K562 (cell line): ENCODE results near the gene B4GALNT4. TPM values are rescaled to one million over a fixed set of nuclear protein-coding genes. Genes with fewer than 3 reads are reported as not detected.
A peak's percentile ranks its signal among the peaks of the same experiment; 100 is the strongest.

Source experiments
- CGGBP1 ChIP-seq: fragments of 250-450 bp; sonication (Bioruptor Pico); IDR thresholded peaks from 2 replicates; pipeline ENCODE4 v1.9.0; 2021; ENCODE audit warnings: mild to moderate bottlenecking
- CHD4 ChIP-seq: fragments of 200-600 bp; sonication (generic); IDR thresholded peaks from 3 replicates; pipeline ENCODE4 v1.6.1; 2012; ENCODE audit warnings: low read depth, mild to moderate bottlenecking, mixed read lengths, low read length, inconsistent platforms; ENCODE audit not compliant: insufficient read depth, insufficient replicate concordance, poor library complexity, severe bottlenecking
- FOXP1 ChIP-seq: sonication (generic); formaldehyde crosslinking; IDR thresholded peaks from 2 replicates; pipeline ENCODE4 v1.8.0; 2022; ENCODE audit warnings: mild to moderate bottlenecking, missing genetic modification reagents
- IRF1 ChIP-seq: sonication (generic); formaldehyde crosslinking; IDR thresholded peaks from 2 replicates; pipeline ENCODE4 v1.8.0; 2022; ENCODE audit warnings: missing genetic modification reagents, mild to moderate bottlenecking, borderline replicate concordance
- MAX ChIP-seq: sonication (generic); formaldehyde crosslinking; IDR thresholded peaks from 2 replicates; pipeline ENCODE4 v1.9.0; 2022; ENCODE audit warnings: mild to moderate bottlenecking, missing genetic modification reagents
- NCOA6 ChIP-seq: fragments of 450-650 bp; IDR thresholded peaks from 2 replicates; pipeline ENCODE4 v1.6.1; 2017; ENCODE audit warnings: mild to moderate bottlenecking
- NR2C1 ChIP-seq, 2 experiments: fragments of 450-650 bp; IDR thresholded peaks; 2 replicates each; pipeline ENCODE4 v1.6.1; 2017; ENCODE audit warnings: mild to moderate bottlenecking in 2 of 2, antibody characterized with exemption in 1 of 2, inconsistent platforms in 1 of 2, missing compliant biosample characterization in 1 of 2, missing genetic modification characterization in 1 of 2
- PCBP1 ChIP-seq: fragments of 200-400 bp; formaldehyde crosslinking; IDR thresholded peaks from 2 replicates; pipeline ENCODE4 v1.6.1; 2018; ENCODE audit warnings: mild to moderate bottlenecking, low read depth, low read length; ENCODE audit not compliant: poor library complexity, severe bottlenecking
- RHOXF2B ChIP-seq: fragments of 250-450 bp; sonication (Bioruptor Pico); conservative IDR thresholded peaks from 2 replicates; pipeline ENCODE4 v1.5.1; 2021
- SAFB2 ChIP-seq: fragments of 200-400 bp; formaldehyde crosslinking; IDR thresholded peaks from 2 replicates; pipeline ENCODE4 v1.6.1; 2018; ENCODE audit warnings: borderline replicate concordance, low read length, low read depth, moderate library complexity; ENCODE audit not compliant: severe bottlenecking
- SRF ChIP-seq, 2 experiments: fragments of 250-450, 450-650 bp in 1 of 2; sonication (Bioruptor Pico) in 1 of 2; sonication (generic) in 1 of 2; formaldehyde crosslinking; IDR thresholded peaks; 2 replicates each; pipeline versions ENCODE4 v1.5.0 to v1.5.1; 2020 to 2022; ENCODE audit warnings: mild to moderate bottlenecking in 1 of 2, missing genetic modification reagents in 1 of 2
- TEAD2 ChIP-seq: fragments of 450-650 bp; IDR thresholded peaks from 2 replicates; pipeline ENCODE4 v1.6.1; 2016; ENCODE audit warnings: missing genetic modification characterization, control low read depth, missing compliant biosample characterization
- ZBTB1 ChIP-seq: sonication (generic); formaldehyde crosslinking; IDR thresholded peaks from 2 replicates; pipeline ENCODE4 v1.8.1; 2023; ENCODE audit warnings: missing genetic modification reagents, low read depth, mild to moderate bottlenecking, borderline replicate concordance
- ZFX ChIP-seq: sonication (generic); formaldehyde crosslinking; IDR thresholded peaks from 2 replicates; pipeline ENCODE4 v1.8.0; 2022; ENCODE audit warnings: mild to moderate bottlenecking, missing genetic modification reagents, moderate library complexity
- ZNF282 ChIP-seq: sonication (generic); formaldehyde crosslinking; IDR thresholded peaks from 2 replicates; pipeline ENCODE4 v1.8.1; 2023; ENCODE audit warnings: missing genetic modification reagents
- ZNF561 ChIP-seq: fragments of 450-650 bp; formaldehyde crosslinking; conservative IDR thresholded peaks from 2 replicates; pipeline ENCODE4 v1.4.0; 2020; ENCODE audit warnings: mild to moderate bottlenecking, moderate library complexity
- ZNF592 ChIP-seq: fragments of 450-650 bp; IDR thresholded peaks from 2 replicates; pipeline ENCODE4 v1.6.1; 2017; ENCODE audit warnings: antibody characterized with exemption, mild to moderate bottlenecking
- ZNF76 ChIP-seq: fragments of 250-450 bp; sonication (Bioruptor Pico); IDR thresholded peaks from 2 replicates; pipeline ENCODE4 v1.4.0; 2020; ENCODE audit warnings: mild to moderate bottlenecking, moderate library complexity, borderline replicate concordance
- ZNF785 ChIP-seq: fragments of 250-450 bp; sonication (Bioruptor Pico); IDR thresholded peaks from 2 replicates; pipeline ENCODE4 v1.4.0; 2020; ENCODE audit warnings: mild to moderate bottlenecking
- polyA plus RNA-seq, 8 experiments: library from polyadenylated mRNA; depleted of rRNA in 4 of 8; stranded (reverse) in 5 of 8; unstranded in 3 of 8; fragments of >200 nt; fragmentation: Nextera tagmentation in 2 of 8; fragmentation: Illumina TruSeq in 1 of 8; extraction: Ambion mirVana in 2 of 8; extraction: Trizol in 1 of 8; gene quantifications; 2 replicates each; pipeline versions ENCODE4 v1.2.1 to v1.2.3, GENCODE V29; 2011 to 2014; ENCODE audit warnings: inconsistent platforms in 1 of 8, missing spikeins in 1 of 8
- total RNA-seq, 7 experiments: library from RNA; depleted of rRNA in 6 of 7; stranded (reverse); fragments of >200 nt in 6 of 7; fragmentation: Illumina TruSeq in 2 of 7; extraction: Trizol in 2 of 7; gene quantifications; 2 replicates each; pipeline versions ENCODE4 v1.2.1 to v1.2.3, GENCODE V29; 2011 to 2021; ENCODE audit warnings: low replicate concordance in 1 of 7

The B4GALNT4 gene
- total and polyA plus RNA-seq, 9 of the 15 experiments (the other 6 are each of a cell fraction or from before 2014, with no cell fraction given) = 0.20 to 37.1 (median 10.8) TPM; not detected in 1

- TF ChIP-seq ZNF592 (peak; percentile 65), ZNF561 (CRISPR knock-in tag) (no peak), CGGBP1 (CRISPR knock-in tag) (no peak), CHD4 (no peak), FOXP1 (CRISPR knock-in tag) (no peak), ZNF282 (CRISPR knock-in tag) (no peak), IRF1 (CRISPR knock-in tag) (no peak), TEAD2 (tag) (no peak), MAX (no peak), PCBP1 (no peak), RHOXF2B (CRISPR knock-in tag) (no peak), ZBTB1 (CRISPR knock-in tag) (no peak), SAFB2 (no peak), ZFX (CRISPR knock-in tag) (peak; percentile 31; the same call in 1 of the 2 replicates), ZNF785 (no peak), NR2C1 (IDR thresholded peaks at IDR 0.05) (no peak), NR2C1 (tag; IDR thresholded peaks at IDR 0.05) (no peak), NCOA6 (no peak), SRF (CRISPR knock-in tag; IDR thresholded peaks at IDR 0.05) (peak in 1 of 2 experiments; percentile 33; a peak in 1 of 4 replicates), ZNF76 (CRISPR knock-in tag) (no peak)
Observed at GRCh38 chr11:335779-336658, 33.3 kb upstream of the B4GALNT4 start (continued).
